ENCODE results near the gene MRPL32.

The MRPL32 gene

DNA sequence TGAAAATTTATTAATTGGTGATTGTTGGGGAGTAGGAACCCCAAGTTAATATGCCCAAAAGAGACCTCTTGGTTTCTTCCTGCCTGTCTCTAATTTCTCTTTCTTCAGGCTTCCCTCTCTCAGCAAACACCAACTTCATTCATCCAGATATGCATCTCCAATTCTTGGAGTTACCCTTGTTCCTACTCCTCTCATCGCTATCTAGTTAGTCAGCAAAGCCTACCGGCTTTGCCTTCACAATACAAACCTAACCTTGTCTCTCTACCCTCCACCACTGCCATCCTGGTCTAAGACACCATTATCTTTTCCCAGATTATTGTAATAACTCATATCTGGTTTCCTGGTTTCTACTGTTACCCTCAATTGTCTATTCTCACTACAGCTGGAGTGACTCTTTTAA lies 47.9 kb downstream of the MRPL32 start:
- TF ChIP-seq, protein P1, sequence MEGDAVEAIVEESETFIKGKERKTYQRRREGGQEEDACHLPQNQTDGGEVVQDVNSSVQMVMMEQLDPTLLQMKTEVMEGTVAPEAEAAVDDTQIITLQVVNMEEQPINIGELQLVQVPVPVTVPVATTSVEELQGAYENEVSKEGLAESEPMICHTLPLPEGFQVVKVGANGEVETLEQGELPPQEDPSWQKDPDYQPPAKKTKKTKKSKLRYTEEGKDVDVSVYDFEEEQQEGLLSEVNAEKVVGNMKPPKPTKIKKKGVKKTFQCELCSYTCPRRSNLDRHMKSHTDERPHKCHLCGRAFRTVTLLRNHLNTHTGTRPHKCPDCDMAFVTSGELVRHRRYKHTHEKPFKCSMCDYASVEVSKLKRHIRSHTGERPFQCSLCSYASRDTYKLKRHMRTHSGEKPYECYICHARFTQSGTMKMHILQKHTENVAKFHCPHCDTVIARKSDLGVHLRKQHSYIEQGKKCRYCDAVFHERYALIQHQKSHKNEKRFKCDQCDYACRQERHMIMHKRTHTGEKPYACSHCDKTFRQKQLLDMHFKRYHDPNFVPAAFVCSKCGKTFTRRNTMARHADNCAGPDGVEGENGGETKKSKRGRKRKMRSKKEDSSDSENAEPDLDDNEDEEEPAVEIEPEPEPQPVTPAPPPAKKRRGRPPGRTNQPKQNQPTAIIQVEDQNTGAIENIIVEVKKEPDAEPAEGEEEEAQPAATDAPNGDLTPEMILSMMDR (IDR thresholded peaks at IDR 0.05): no peak
- Histone ChIP-seq H3K4me3 (no peak overlapping the region), H3K27ac (no peak overlapping the region)
- no peak for DNase-seq (ENCODE audit: low spot score)

DNA sequence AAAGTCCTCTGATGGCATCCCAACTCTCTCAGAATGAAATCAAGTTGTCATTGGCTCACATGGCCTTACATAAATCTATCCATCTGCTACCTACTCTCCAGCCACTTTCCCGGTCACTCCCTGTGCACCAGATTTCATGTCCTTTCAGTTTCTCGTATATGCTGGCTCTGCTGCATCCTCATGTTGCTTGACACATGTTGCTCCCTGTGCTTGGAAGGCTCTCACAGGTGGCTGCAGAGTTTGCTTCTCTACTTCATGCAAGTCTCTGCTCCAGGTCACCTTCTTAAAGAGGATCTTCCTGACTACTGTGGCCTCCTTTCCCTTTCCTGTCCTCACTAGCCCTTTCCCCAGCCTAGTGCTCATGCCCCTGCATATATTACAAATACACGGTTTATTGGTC lies 48.3 kb downstream of the MRPL32 start:
- H3K27ac ChIP-seq: no peak overlapping the region
- TF ChIP-seq, protein P1 (IDR thresholded peaks at IDR 0.05): no peak
- H3K4me3 ChIP-seq: no peak overlapping the region
- DNase-seq (ENCODE audit: low spot score): no peak

DNA sequence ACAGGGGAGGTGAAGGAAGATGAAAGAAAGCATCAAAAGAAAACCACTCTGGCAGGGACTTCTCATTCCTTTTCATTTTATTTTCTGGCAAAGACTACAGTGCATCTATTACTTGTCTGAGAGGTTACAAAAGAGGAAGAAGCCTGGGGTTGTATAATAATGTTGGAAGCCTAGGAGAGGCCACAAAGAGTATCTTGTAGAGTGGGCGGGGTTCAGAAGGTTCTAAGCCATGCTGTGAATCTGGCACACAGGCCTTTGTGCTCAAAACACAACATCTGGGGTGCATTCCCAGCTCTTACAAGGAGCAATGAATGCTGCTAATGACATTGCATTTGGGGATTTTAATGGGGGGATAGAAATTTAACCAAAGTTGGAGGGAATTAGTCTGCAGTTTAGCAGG lies 49.4 kb downstream of the MRPL32 start:
- TF ChIP-seq, protein P1 (IDR thresholded peaks at IDR 0.05): no peak
- DNase-seq (ENCODE audit: low spot score): no peak
- Histone ChIP-seq H3K4me3 (no peak overlapping the region), H3K27ac (no peak overlapping the region)

DNA sequence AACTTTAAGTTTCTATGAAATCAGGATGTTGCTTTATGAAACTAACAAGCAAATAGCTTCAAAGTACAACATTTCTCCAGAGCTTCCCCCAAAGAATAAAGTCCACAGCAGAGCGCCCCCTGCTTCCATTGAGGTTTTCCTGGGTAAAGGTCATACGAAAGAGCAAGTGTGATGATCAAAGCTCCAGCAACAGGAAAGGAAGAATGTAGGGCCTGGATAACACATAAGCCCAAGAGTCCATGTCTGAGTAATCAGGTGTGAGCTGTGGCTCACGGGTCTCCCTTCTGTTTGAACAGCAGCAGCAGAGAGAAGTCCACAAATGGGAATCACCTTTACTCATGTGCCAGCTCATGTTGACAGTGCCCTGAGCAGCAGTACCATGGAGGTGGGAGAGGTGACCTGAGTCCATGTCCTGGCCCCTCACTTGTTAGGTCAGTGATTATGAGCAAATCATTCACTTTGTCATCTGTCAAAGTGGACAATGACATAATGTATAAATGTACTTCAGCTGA lies 50.5 kb downstream of the MRPL32 start:
- no peak overlapping the region for H3K27ac ChIP-seq
- no peak for DNase-seq (ENCODE audit: low spot score)
- no peak overlapping the region for H3K4me3 ChIP-seq
- TF ChIP-seq, protein P1 (IDR thresholded peaks at IDR 0.05): no peak

DNA sequence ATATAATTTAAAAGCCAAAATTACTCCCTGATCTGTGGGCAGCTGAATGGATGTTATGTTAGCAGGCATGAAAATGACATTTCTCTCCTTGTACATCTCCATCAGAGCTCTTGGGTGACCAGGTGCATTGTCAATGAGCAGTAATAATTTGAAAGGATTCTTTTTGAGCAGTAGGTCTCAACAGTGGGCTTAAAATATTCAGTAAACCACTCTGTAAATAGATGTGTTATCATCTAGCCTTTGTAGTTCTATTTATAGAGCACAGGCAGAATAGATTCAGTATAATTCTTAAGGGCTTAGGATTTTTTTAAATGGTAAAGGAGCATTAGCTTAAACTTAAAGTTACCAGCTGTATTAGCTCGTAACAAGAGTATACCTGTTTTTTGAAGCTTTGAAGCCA lies 52.0 kb downstream of the MRPL32 start:
- H3K27ac ChIP-seq: no peak overlapping the region
- no peak for DNase-seq (ENCODE audit: low spot score)
- H3K4me3 ChIP-seq: no peak overlapping the region
- TF ChIP-seq, protein P1 (IDR thresholded peaks at IDR 0.05): no peak

DNA sequence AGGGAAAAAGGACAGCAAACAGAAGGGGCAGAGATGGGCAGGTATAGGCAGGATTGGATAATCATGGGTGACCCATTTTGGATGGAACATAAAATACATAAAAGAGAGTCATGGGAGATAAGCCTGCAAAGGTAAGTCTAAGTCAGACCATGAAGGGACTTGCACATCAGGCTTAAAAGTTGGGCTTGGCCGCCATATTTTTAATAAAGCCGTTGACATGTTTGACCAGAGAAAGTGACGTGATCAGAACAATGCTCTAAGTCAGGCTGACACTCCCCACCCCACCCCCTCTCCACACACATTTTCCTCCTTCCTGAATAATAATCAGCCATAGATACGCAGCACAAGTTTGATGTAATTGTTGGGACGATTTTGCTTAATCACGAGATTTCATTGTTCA lies 54.0 kb downstream of the MRPL32 start:
- Histone ChIP-seq H3K27ac (no peak overlapping the region), H3K4me3 (no peak overlapping the region)
- TF ChIP-seq, protein P1 (IDR thresholded peaks at IDR 0.05): no peak
- no peak for DNase-seq (ENCODE audit: low spot score)

DNA sequence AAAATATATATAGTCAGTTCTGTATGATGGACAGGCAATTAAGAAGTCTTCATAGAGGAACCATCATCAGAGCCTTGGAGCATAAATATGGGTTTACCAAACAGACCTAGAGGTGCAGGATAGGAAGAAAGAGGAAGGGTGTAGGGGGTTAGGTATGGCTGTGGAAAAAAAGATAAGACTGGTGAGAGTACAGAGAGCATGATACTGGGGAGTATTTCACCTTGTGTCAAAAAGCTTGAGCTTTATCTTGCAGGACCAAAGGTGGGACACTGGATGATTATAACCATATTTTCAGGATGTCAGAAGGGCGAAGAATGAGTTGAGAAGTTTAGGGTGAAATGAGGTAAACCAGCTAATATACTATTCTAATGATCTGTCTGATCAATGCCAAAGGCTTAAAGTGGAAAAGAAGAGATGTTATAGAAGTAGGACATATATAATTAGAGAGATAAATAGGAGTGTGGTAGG lies 54.6 kb downstream of the MRPL32 start:
- Histone ChIP-seq H3K27ac (no peak overlapping the region), H3K4me3 (no peak overlapping the region)
- TF ChIP-seq, protein P1 (IDR thresholded peaks at IDR 0.05): no peak
- no peak for DNase-seq (ENCODE audit: low spot score)

Data from coronary artery (tissue), 2 donors.